ENCODE data around the gene IMPG2. TPM values are rescaled to one million over a fixed set of nuclear protein-coding genes. Genes with fewer than 3 reads are reported as not detected.

IMPG2 gene
- total RNA-seq, 1 experiment from 2014 or later, result 0.04 TPM

- no peak for TF ChIP-seq ZNF281 (CRISPR knock-in tag; IDR thresholded peaks at IDR 0.05)
These were observed 63.9 kb downstream of the IMPG2 start (continued) for GRCh38 chr3:101256511-101256910.

DNA sequence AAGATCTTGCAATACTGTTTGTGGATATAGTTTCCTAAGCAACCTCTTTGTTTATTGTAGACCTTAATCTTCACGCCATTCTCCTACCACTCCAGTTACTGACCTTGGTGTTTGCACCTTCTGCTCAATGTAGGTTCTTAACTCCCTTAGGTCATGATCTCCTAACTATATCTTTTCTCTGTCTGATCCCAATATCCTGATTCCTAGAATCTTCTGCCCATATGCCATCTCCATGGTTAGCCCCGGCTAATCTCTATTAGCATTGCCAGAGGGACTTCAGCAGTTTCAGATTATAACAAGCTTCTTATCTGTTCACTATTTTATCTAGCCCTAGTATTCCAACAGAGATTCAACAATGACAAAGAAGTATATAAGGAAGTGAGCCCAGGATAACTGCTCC is 64.9 kb downstream of the IMPG2 start:
- CTCF ChIA-PET, result no interaction called here
- TF ChIP-seq ZNF263 (CRISPR knock-in tag; IDR thresholded peaks at IDR 0.05; ENCODE audit: low read depth) (no peak), TEAD4 (CRISPR knock-in tag; IDR thresholded peaks at IDR 0.05) (no peak), FOXJ3 (CRISPR knock-in tag; IDR thresholded peaks at IDR 0.05; ENCODE audit: borderline replicate concordance) (no peak)
- TF ChIP-seq, protein P1, sequence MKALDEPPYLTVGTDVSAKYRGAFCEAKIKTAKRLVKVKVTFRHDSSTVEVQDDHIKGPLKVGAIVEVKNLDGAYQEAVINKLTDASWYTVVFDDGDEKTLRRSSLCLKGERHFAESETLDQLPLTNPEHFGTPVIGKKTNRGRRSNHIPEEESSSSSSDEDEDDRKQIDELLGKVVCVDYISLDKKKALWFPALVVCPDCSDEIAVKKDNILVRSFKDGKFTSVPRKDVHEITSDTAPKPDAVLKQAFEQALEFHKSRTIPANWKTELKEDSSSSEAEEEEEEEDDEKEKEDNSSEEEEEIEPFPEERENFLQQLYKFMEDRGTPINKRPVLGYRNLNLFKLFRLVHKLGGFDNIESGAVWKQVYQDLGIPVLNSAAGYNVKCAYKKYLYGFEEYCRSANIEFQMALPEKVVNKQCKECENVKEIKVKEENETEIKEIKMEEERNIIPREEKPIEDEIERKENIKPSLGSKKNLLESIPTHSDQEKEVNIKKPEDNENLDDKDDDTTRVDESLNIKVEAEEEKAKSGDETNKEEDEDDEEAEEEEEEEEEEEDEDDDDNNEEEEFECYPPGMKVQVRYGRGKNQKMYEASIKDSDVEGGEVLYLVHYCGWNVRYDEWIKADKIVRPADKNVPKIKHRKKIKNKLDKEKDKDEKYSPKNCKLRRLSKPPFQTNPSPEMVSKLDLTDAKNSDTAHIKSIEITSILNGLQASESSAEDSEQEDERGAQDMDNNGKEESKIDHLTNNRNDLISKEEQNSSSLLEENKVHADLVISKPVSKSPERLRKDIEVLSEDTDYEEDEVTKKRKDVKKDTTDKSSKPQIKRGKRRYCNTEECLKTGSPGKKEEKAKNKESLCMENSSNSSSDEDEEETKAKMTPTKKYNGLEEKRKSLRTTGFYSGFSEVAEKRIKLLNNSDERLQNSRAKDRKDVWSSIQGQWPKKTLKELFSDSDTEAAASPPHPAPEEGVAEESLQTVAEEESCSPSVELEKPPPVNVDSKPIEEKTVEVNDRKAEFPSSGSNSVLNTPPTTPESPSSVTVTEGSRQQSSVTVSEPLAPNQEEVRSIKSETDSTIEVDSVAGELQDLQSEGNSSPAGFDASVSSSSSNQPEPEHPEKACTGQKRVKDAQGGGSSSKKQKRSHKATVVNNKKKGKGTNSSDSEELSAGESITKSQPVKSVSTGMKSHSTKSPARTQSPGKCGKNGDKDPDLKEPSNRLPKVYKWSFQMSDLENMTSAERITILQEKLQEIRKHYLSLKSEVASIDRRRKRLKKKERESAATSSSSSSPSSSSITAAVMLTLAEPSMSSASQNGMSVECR (CRISPR knock-in tag; IDR thresholded peaks at IDR 0.05; ENCODE audit: borderline replicate concordance), result no peak
- peaks cover 24% of the 10 kb centered on the region for H3K27me3 Mint-ChIP-seq (ENCODE audit: low read depth)
- H3K36me3 Mint-ChIP-seq, result no peaks in the 10 kb centered on the region
- H3K27ac Mint-ChIP-seq, result no peak overlapping the region
- peaks cover 14% of the 10 kb centered on the region for H3K4me1 Mint-ChIP-seq
- H3K4me3 Mint-ChIP-seq, result no peak overlapping the region
- DNase-seq (ENCODE audit: low spot score) (no peak), ATAC-seq (no peak)
- no peaks in the 10 kb centered on the region for H3K9me3 Mint-ChIP-seq
- POLR2A ChIA-PET, result no interaction called here

DNA sequence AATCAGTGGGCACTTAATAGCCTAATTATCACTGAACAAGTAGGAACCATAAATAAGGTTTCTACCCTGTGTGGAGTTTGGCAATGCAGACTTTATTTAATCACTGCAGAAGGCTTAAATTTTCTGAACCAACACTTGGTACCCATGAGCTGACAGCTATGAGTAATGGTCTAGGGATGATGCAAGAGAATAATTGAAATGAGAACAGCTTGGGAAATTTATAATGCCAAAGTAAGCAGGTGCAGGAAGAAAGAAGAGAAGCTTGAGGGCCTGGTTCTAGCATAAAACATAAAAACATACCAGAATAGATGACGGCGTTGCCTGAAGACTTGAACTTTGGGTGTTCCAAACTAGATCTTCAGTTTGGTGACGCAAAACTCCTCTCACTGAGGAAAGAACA is 67.0 kb downstream of the IMPG2 start:
- H3K27ac Mint-ChIP-seq, result no peak overlapping the region
- no peak for DNase-seq (ENCODE audit: low spot score)
- CTCF ChIA-PET, result no interaction called here
- H3K36me3 Mint-ChIP-seq, result no peaks in the 10 kb centered on the region
- H3K4me3 Mint-ChIP-seq, result no peak overlapping the region
- peaks cover 19% of the 10 kb centered on the region for H3K27me3 Mint-ChIP-seq (ENCODE audit: low read depth)
- ATAC-seq, result no peak
- H3K4me1 Mint-ChIP-seq, result peaks cover 21% of the 10 kb centered on the region
- POLR2A ChIA-PET, result no interaction called here
- H3K9me3 Mint-ChIP-seq, result no peaks in the 10 kb centered on the region
- TF ChIP-seq PREB (CRISPR knock-in tag; IDR thresholded peaks at IDR 0.05; ENCODE audit: borderline replicate concordance) (no peak), ATF6 (CRISPR knock-in tag; IDR thresholded peaks at IDR 0.05) (no peak), PRRX2 (CRISPR knock-in tag; IDR thresholded peaks at IDR 0.05) (no peak), ELF4 (CRISPR knock-in tag; IDR thresholded peaks at IDR 0.05; ENCODE audit: low read depth) (no peak), JAZF1 (CRISPR knock-in tag; IDR thresholded peaks at IDR 0.05) (no peak), IRF2 (CRISPR knock-in tag; IDR thresholded peaks at IDR 0.05; ENCODE audit: borderline replicate concordance, low read depth) (no peak), JUN (CRISPR knock-in tag; IDR thresholded peaks at IDR 0.05) (no peak), SOX15 (CRISPR knock-in tag; IDR thresholded peaks at IDR 0.05) (no peak), GABPB1 (CRISPR knock-in tag; IDR thresholded peaks at IDR 0.05) (no peak), AFF4 (CRISPR knock-in tag; IDR thresholded peaks at IDR 0.05; ENCODE audit: borderline replicate concordance) (no peak), CREM (CRISPR knock-in tag; IDR thresholded peaks at IDR 0.05) (no peak)
- TF ChIP-seq, protein P2, sequence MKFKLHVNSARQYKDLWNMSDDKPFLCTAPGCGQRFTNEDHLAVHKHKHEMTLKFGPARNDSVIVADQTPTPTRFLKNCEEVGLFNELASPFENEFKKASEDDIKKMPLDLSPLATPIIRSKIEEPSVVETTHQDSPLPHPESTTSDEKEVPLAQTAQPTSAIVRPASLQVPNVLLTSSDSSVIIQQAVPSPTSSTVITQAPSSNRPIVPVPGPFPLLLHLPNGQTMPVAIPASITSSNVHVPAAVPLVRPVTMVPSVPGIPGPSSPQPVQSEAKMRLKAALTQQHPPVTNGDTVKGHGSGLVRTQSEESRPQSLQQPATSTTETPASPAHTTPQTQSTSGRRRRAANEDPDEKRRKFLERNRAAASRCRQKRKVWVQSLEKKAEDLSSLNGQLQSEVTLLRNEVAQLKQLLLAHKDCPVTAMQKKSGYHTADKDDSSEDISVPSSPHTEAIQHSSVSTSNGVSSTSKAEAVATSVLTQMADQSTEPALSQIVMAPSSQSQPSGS (CRISPR knock-in tag; IDR thresholded peaks at IDR 0.05; ENCODE audit: borderline replicate concordance, low read depth), result no peak
- TF ChIP-seq, protein P3, sequence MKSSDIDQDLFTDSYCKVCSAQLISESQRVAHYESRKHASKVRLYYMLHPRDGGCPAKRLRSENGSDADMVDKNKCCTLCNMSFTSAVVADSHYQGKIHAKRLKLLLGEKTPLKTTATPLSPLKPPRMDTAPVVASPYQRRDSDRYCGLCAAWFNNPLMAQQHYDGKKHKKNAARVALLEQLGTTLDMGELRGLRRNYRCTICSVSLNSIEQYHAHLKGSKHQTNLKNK (CRISPR knock-in tag; IDR thresholded peaks at IDR 0.05), result no peak
